Stomach (tissue), 9 donors: ENCODE measurements around the gene DENND1B. TPM values are rescaled to one million over a fixed set of nuclear protein-coding genes. Genes with fewer than 3 reads are reported as not detected.

Source experiments
- DNase-seq, 2 donors: peaks; one replicate each; pipeline versions ENCODE4 v3.0.0 to v3.0.0-alpha.2; 2013 to 2019
- H3K27ac ChIP-seq, 5 donors: fragments of 200-600 bp in 4 of 5; sonication (generic) in 4 of 5; one replicate each; pipeline ENCODE4 v1.5.1; 2013 to 2019; ENCODE audit warnings: mild to moderate bottlenecking in 1 of 5, moderate library complexity in 1 of 5
- H3K27me3 ChIP-seq, 3 donors: fragments of 200-600 bp; sonication (generic); one replicate each; pipeline ENCODE4 v1.5.1; 2017 to 2019; ENCODE audit warnings: mixed run types in 1 of 3
- H3K36me3 ChIP-seq, 4 donors: fragments of 200-600 bp; sonication (generic); 1 replicate in 3 of 4; 2 replicates in 1 of 4; pipeline ENCODE4 v1.5.1; 2016 to 2019
- H3K4me1 ChIP-seq, 4 donors: fragments of 200-600 bp; sonication (generic); one replicate each; pipeline ENCODE4 v1.5.1; 2016 to 2019
- H3K4me3 ChIP-seq, 4 donors: fragments of 200-600 bp; sonication (generic) in 3 of 4; one replicate each; pipeline ENCODE4 v1.5.1; 2016 to 2019; ENCODE audit warnings: mild to moderate bottlenecking in 1 of 4
- H3K9me3 ChIP-seq, 4 donors: fragments of 200-600 bp; sonication (generic); one replicate each; pipeline ENCODE4 v1.5.1; 2016 to 2019
- CTCF ChIP-seq, 7 experiments: fragments of 450-650 bp in 4 of 7; fragments of 200-600 bp in 3 of 7; sonication (generic) in 3 of 7; IDR thresholded peaks; one replicate each; pipeline ENCODE4 v1.5.1; 2016 to 2019; ENCODE audit warnings: antibody characterized with exemption in 7 of 7, control low read depth in 2 of 7, mild to moderate bottlenecking in 1 of 7
- EP300 ChIP-seq: sonication (generic); formaldehyde crosslinking; IDR thresholded peaks from one replicate; pipeline ENCODE4 v1.6.1; 2017; ENCODE audit warnings: antibody characterized with exemption
- POLR2A ChIP-seq, 4 donors: fragments of 450-650 bp; IDR thresholded peaks; one replicate each; pipeline ENCODE4 v1.6.1; 2016; ENCODE audit warnings: antibody characterized with exemption in 4 of 4, control low read depth in 2 of 4, mild to moderate bottlenecking in 1 of 4, moderate library complexity in 1 of 4
- POLR2AphosphoS5 ChIP-seq, 3 donors: sonication (generic); formaldehyde crosslinking; IDR thresholded peaks; one replicate each; pipeline ENCODE4 v1.6.1; 2016; ENCODE audit warnings: antibody characterized with exemption in 3 of 3
- WGBS, 5 donors: extraction: QIAGEN DNeasy Blood & Tissue Kit in 3 of 5; methylation state at CpG; one replicate each; pipeline versions ENCODE4 v1.1.5 to v1.1.7; 2013 to 2018; 5-methylcytosine and 5-hydroxymethylcytosine counted together
- intact Hi-C: fragments of 100-400 bp; cut with DNase I; formaldehyde crosslinking; loops from one replicate; pipeline ENCODE4 v1.15.1; 2023; ENCODE audit warnings: low total_unique reads
- polyA plus RNA-seq, 3 donors: library from polyadenylated mRNA; stranded (reverse); fragments of 200-250 nt; gene quantifications; one replicate each; pipeline ENCODE4 v1.2.3, GENCODE V29; 2013
- total RNA-seq, 5 donors: library from RNA; depleted of rRNA; stranded (reverse); fragments of >200 nt; gene quantifications; one replicate each; pipeline versions ENCODE4 v1.1.0 to v1.2.3, GENCODE V29; 2014 to 2016
- donor health status: healthy with polysubstance abuse.
- donor health status: Bipolar disorder and iron deficiency.
- donor health status: healthy.

The DENND1B gene
- total and polyA plus RNA-seq, 8 donors = 2.9 to 435 (median 13.7) TPM

- Histone ChIP-seq H3K9me3 (no peaks in the 10 kb centered on the region), H3K36me3 (no peaks in the 10 kb centered on the region), H3K4me3 (no peak overlapping the region), H3K27me3 (no peaks in the 10 kb centered on the region), H3K27ac (no peak overlapping the region), H3K4me1 (peaks cover 0 to 31% (median 16%) of the 10 kb centered on the region in 4 donors)
- DNase-seq = peak in 1 of 2 donors; percentile 7
- intact Hi-C loops = no loop called here
- TF ChIP-seq POLR2A (IDR thresholded peaks at IDR 0.05) (no peak), EP300 (no peak), CTCF (IDR thresholded peaks at IDR 0.05) (no peak), POLR2AphosphoS5 (IDR thresholded peaks at IDR 0.05) (no peak)
- 22 to 47% (median 44%) methylated on average over 4 of the region's 4 CpGs for WGBS, 5 donors
Measured at GRCh38 chr1:197663162-197663953, 111.9 kb downstream of the DENND1B start.

GRCh38 chr1:197660389-197660788 lies 114.9 kb downstream of the DENND1B start:
- Histone ChIP-seq H3K9me3 (no peaks in the 10 kb centered on the region), H3K36me3 (peaks cover 0 to 6% (median 0%) of the 10 kb centered on the region in 4 donors), H3K27ac (no peak overlapping the region), H3K27me3 (no peaks in the 10 kb centered on the region), H3K4me1 (peaks cover 0 to 31% (median 16%) of the 10 kb centered on the region in 4 donors), H3K4me3 (no peak overlapping the region)
- TF ChIP-seq CTCF (IDR thresholded peaks at IDR 0.05) (no peak), POLR2A (IDR thresholded peaks at IDR 0.05) (no peak), POLR2AphosphoS5 (IDR thresholded peaks at IDR 0.05) (no peak), EP300 (no peak)
- no peak for DNase-seq
- intact Hi-C loops = no loop called here

- DNase-seq = no peak
- H3K36me3 ChIP-seq = peaks cover 0 to 6% (median 0%) of the 10 kb centered on the region in 4 donors
- no peak overlapping the region for H3K27ac ChIP-seq
- no peak overlapping the region for H3K4me3 ChIP-seq
- no peaks in the 10 kb centered on the region for H3K27me3 ChIP-seq
- H3K4me1 ChIP-seq = peaks cover 0 to 31% (median 14%) of the 10 kb centered on the region in 4 donors
- TF ChIP-seq CTCF (IDR thresholded peaks at IDR 0.05) (no peak), POLR2AphosphoS5 (IDR thresholded peaks at IDR 0.05) (no peak), POLR2A (IDR thresholded peaks at IDR 0.05) (no peak), EP300 (no peak)
- 58 to 67% (median 63%) methylated on average over 3 of the region's 3 CpGs for WGBS, 5 donors
- intact Hi-C loops = no loop called here
- no peaks in the 10 kb centered on the region for H3K9me3 ChIP-seq
Measured at GRCh38 chr1:197659171-197659570, 116.1 kb downstream of the DENND1B start.

GRCh38 chr1:197649188-197649587 lies 126.1 kb downstream of the DENND1B start:
- 77 to 91% (median 88%) methylated on average over 2 of the region's 2 CpGs for WGBS, 5 donors
- H3K4me1 ChIP-seq = no peaks in the 10 kb centered on the region
- TF ChIP-seq POLR2A (IDR thresholded peaks at IDR 0.05) = no peak
- TF ChIP-seq POLR2AphosphoS5 (IDR thresholded peaks at IDR 0.05) = no peak
- no peak for TF ChIP-seq EP300
- TF ChIP-seq CTCF (IDR thresholded peaks at IDR 0.05) = no peak

More at GRCh38 chr1:197649188-197649587, 126.1 kb downstream of the DENND1B start:
- Histone ChIP-seq H3K9me3 (no peaks in the 10 kb centered on the region), H3K4me3 (no peak overlapping the region), H3K27me3 (no peaks in the 10 kb centered on the region), H3K27ac (no peak overlapping the region), H3K36me3 (peaks cover 0 to 5% (median 3%) of the 10 kb centered on the region in 4 donors)
- intact Hi-C loops = no loop called here
- no peak for DNase-seq
